Glutamatergic neuron (in vitro differentiated cells): Measurements from ENCODE around the gene CLDN15. TPM values are rescaled to one million over a fixed set of nuclear protein-coding genes. Genes with fewer than 3 reads are reported as not detected.

Experiments used
- DNase-seq: peaks from one replicate; pipeline ENCODE4 v3.0.0; 2022
- H3K27ac Mint-ChIP-seq: one replicate; pipeline ENCODE4 v1.8.0; 2020; ENCODE audit warnings: mild to moderate bottlenecking, mixed read lengths, inconsistent platforms; ENCODE audit not compliant: unreplicated experiment
- H3K27me3 Mint-ChIP-seq: one replicate; pipeline ENCODE4 v1.8.0; 2020; ENCODE audit warnings: mild to moderate bottlenecking, moderate library complexity, mixed read lengths, inconsistent platforms; ENCODE audit not compliant: unreplicated experiment
- H3K36me3 Mint-ChIP-seq: one replicate; pipeline ENCODE4 v1.8.0; 2020; ENCODE audit warnings: mild to moderate bottlenecking, mixed read lengths, inconsistent platforms; ENCODE audit not compliant: unreplicated experiment
- H3K4me1 Mint-ChIP-seq: one replicate; pipeline ENCODE4 v1.8.0; 2020; ENCODE audit warnings: mild to moderate bottlenecking, low read depth, mixed read lengths, inconsistent platforms; ENCODE audit not compliant: unreplicated experiment
- H3K4me3 Mint-ChIP-seq: one replicate; pipeline ENCODE4 v1.8.0; 2020; ENCODE audit warnings: mild to moderate bottlenecking, mixed read lengths, inconsistent platforms; ENCODE audit not compliant: unreplicated experiment
- H3K9me3 Mint-ChIP-seq: one replicate; pipeline ENCODE4 v1.8.0; 2020; ENCODE audit warnings: mild to moderate bottlenecking, moderate library complexity, mixed read lengths, inconsistent platforms; ENCODE audit not compliant: unreplicated experiment
- total RNA-seq: library from RNA; stranded (reverse); fragmentation: NEBNext Ultra II Directional; extraction: Animal tissue kit (Norgen Biotek cat#: 25700); gene quantifications from one replicate; pipeline ENCODE4 v1.2.1, GENCODE V29; 2021; ENCODE audit not compliant: unreplicated experiment
- TF ChIP-seq, protein P1 (sequence below): fragments of 200-600 bp; sonication (generic); IDR thresholded peaks from one replicate; pipeline ENCODE4 v1.5.0; 2021; ENCODE audit not compliant: partially characterized antibody, unreplicated experiment

CLDN15 gene
- total RNA-seq, 1 donor from 2014 or later, result 9.4 TPM

DNA sequence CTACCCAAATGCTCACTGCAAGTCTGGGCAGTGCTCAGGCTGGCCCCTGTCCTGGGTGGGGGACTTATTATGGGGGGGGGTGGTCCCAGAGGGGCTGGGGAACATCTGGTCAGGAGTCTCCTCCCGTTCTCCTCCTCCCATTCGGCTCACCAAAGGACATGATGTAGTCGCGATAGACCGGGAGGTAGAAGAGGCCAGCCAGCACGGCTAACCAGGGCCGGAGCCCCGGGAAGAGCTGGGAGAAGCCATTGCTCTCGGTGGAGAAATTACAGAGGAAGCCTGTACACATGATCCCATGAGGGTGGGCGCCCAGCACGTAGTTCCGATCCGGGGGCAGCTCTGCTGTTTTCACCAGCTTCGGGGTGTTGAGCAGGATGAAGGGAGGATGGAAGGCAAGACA is 39.1 kb downstream of the CLDN15 start:
- Mint-ChIP-seq H3K36me3 (no peaks in the 10 kb centered on the region), H3K4me1 (no peaks in the 10 kb centered on the region), H3K27ac (no peak overlapping the region), H3K9me3 (peaks cover 1% of the 10 kb centered on the region), H3K4me3 (no peak overlapping the region), H3K27me3 (peaks cover 12% of the 10 kb centered on the region)
- DNase-seq, result no peak
- TF ChIP-seq, protein P1, sequence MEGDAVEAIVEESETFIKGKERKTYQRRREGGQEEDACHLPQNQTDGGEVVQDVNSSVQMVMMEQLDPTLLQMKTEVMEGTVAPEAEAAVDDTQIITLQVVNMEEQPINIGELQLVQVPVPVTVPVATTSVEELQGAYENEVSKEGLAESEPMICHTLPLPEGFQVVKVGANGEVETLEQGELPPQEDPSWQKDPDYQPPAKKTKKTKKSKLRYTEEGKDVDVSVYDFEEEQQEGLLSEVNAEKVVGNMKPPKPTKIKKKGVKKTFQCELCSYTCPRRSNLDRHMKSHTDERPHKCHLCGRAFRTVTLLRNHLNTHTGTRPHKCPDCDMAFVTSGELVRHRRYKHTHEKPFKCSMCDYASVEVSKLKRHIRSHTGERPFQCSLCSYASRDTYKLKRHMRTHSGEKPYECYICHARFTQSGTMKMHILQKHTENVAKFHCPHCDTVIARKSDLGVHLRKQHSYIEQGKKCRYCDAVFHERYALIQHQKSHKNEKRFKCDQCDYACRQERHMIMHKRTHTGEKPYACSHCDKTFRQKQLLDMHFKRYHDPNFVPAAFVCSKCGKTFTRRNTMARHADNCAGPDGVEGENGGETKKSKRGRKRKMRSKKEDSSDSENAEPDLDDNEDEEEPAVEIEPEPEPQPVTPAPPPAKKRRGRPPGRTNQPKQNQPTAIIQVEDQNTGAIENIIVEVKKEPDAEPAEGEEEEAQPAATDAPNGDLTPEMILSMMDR, result no peak

DNA sequence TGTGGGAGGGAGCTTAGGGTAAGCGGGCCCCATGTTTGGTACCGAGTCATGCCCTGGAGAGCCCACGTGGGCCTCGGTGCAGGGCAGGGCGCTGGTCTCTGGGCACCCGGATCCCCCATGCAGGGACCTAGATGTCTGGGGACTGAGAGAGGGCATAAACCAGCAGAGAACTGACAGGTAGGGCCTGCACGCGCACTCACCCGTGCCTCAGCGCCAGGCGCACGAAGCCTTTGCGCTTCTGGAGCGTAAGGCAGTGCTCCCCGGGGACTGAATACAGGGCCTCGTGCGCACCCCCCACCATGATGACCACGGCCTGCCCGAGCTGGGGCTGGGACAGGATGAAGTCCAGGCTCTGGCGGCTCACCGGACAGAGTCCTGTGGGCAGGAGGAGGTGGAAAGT is 39.6 kb downstream of the CLDN15 start:
- H3K36me3 Mint-ChIP-seq, result no peaks in the 10 kb centered on the region
- no peak overlapping the region for H3K4me3 Mint-ChIP-seq
- H3K9me3 Mint-ChIP-seq, result peaks cover 1% of the 10 kb centered on the region

DNA sequence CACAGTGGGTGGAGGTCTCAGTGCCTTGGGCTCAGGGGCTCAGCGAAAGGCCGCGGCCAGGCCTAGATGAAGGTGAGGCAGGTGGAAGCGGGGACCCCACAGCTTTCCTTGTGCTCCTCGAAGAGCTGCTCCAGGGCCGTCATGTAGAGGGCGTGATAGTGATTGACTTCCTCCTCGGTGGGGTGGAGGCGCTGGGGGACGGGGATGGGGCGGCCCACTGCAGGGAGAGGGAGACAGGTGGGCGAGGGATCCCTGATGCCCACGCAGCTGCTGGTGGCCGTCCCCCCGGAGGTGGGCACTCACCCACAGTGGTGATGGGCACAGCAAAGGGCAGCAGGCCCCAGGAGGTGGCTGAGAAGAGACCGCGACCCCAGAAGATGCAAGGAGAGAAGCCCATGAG is 41.7 kb downstream of the CLDN15 start:
- Mint-ChIP-seq H3K4me1 (no peaks in the 10 kb centered on the region), H3K9me3 (peaks cover 1% of the 10 kb centered on the region), H3K36me3 (no peaks in the 10 kb centered on the region), H3K27me3 (peaks cover 5% of the 10 kb centered on the region), H3K4me3 (no peak overlapping the region), H3K27ac (no peak overlapping the region)
- TF ChIP-seq, protein P1, result no peak
- no peak for DNase-seq

More for the DNA sequence above, 39.6 kb downstream of the CLDN15 start:
- no peak for DNase-seq
- TF ChIP-seq, protein P1, result no peak
- Mint-ChIP-seq H3K27me3 (peaks cover 10% of the 10 kb centered on the region), H3K27ac (no peak overlapping the region), H3K4me1 (no peaks in the 10 kb centered on the region)

DNA sequence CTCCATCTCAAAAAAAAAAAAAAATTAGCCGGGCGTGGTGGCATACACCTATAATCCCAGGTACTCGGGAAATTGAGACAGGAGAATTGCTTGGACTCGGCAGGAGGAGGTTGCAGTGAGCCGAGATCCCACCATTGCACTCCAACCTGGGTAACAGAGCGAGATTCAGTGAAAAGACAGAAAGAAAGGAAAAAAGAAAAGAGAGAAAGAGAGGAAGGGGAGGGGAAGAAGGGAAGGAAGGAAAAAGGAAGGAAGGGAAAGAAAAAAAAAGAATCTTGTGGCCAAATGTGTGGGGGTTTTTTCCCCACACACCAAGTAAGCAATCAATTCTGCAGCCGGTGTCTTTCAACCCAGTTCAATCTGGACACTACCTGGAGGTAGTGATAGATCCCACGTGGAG is 48.5 kb downstream of the CLDN15 start:
- H3K4me1 Mint-ChIP-seq, result no peaks in the 10 kb centered on the region
- H3K36me3 Mint-ChIP-seq, result no peaks in the 10 kb centered on the region
- peaks cover 2% of the 10 kb centered on the region for H3K9me3 Mint-ChIP-seq
- peaks cover 2% of the 10 kb centered on the region for H3K27me3 Mint-ChIP-seq
- no peak overlapping the region for H3K27ac Mint-ChIP-seq
- no peak for DNase-seq
- TF ChIP-seq, protein P1, result no peak
- no peak overlapping the region for H3K4me3 Mint-ChIP-seq

DNA sequence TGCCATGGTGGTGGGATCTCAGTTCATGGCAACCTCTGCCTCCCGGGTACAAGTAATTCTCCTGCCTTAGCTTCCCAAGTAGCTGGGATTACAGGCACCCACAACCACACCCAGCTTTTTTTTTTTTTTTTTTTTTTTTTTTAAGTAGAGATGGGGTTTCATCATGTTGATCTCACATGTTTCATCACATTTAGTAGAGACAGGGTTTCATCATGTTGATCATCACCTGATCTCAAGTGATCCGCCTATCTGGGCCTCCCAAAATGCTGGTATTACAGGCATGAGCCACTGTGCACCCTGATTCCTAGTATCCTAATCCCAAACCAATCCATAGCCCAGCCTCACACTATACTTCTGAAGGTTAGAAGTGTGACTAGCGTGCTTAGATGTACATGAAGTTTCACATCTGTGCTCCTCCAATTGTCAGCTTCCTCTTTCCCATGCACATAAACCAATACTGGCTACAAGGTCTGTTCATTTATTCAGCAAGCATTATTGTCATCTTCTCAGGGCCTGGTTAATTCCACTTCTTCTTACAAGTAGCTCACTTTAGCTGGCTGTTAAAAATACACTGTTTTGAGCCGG is 50.7 kb downstream of the CLDN15 start:
- Mint-ChIP-seq H3K9me3 (peaks cover 5% of the 10 kb centered on the region), H3K4me1 (no peaks in the 10 kb centered on the region), H3K27ac (no peak overlapping the region), H3K27me3 (peaks cover 2% of the 10 kb centered on the region), H3K36me3 (no peaks in the 10 kb centered on the region), H3K4me3 (no peak overlapping the region)
- no peak for DNase-seq
- TF ChIP-seq, protein P1, result no peak
